ENCODE measurements around the gene SETD7. TPM values are rescaled to one million over a fixed set of nuclear protein-coding genes. Genes with fewer than 3 reads are reported as not detected.

SETD7 gene
- total and polyA plus RNA-seq, 4 donors = 30.3 to 82.4 (median 58.8) TPM

GRCh38 chr4:139547979-139548378, 8.0 kb downstream of the SETD7 start:
- DNase-seq (no peak), ATAC-seq (ENCODE audit: low FRiP score) (no peak)
- Histone ChIP-seq H3K4me3 (ENCODE audit: low read length in 2 of 2) (no peak overlapping the region), H3K27ac (ENCODE audit: low read depth in 1 of 2, low read length in 2 of 2) (no peak overlapping the region), H3K4me1 (ENCODE audit: control insufficient read depth in 1 of 2, insufficient read depth in 2 of 2, low read length in 2 of 2) (peaks cover 0 to 9% of the 10 kb centered on the region in 2 donors), H3K27me3 (ENCODE audit: control insufficient read depth in 1 of 2, insufficient read depth in 2 of 2, low read length in 1 of 2) (no peaks in the 10 kb centered on the region), H3K36me3 (ENCODE audit: control insufficient read depth in 1 of 2, insufficient read depth in 2 of 2, low read length in 1 of 2) (peaks cover 2 to 4% of the 10 kb centered on the region in 2 donors), H3K9me3 (ENCODE audit: control insufficient read depth, low read length) (no peaks in the 10 kb centered on the region)
- WGBS, 2 donors = 97 to 98% methylated on average over 3 of the region's 3 CpGs
- intact Hi-C loops (cut with DNase I) = no loop called here

DNA sequence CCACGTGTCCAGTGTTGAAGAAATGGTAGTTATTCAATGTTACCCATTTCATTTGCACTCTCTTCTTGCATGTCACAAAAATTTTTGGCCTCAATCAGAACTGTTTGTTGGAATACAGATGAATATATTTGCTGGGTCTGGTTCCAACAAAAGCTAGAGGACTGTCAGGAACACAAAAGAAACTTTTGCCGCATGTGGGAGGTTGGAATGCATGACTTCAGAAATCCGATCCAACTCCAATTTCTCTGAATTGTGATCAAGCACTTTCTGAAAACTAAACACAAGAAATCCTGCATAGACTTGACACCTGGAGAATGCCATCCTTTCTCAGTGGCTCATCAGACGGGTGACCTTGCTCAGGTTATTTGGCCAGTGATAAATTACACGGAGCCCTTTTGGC, 15.4 kb downstream of the SETD7 start:
- no peak overlapping the region for H3K4me3 ChIP-seq (ENCODE audit: low read length in 2 of 2)
- peaks cover under 1 to 2% of the 10 kb centered on the region in 2 donors for H3K36me3 ChIP-seq (ENCODE audit: control insufficient read depth in 1 of 2, insufficient read depth in 2 of 2, low read length in 1 of 2)
- WGBS, 2 donors = 36 to 41% methylated on average over 5 of the region's 5 CpGs
- H3K4me1 ChIP-seq (ENCODE audit: control insufficient read depth in 1 of 2, insufficient read depth in 2 of 2, low read length in 2 of 2) = peaks cover 2 to 5% of the 10 kb centered on the region in 2 donors
- DNase-seq (no peak), ATAC-seq (ENCODE audit: low FRiP score) (no peak)
- no peaks in the 10 kb centered on the region for H3K27me3 ChIP-seq (ENCODE audit: control insufficient read depth in 1 of 2, insufficient read depth in 2 of 2, low read length in 1 of 2)
- H3K27ac ChIP-seq (ENCODE audit: low read depth in 1 of 2, low read length in 2 of 2) = no peak overlapping the region
- intact Hi-C loops (cut with DNase I) = no loop called here
- no peaks in the 10 kb centered on the region for H3K9me3 ChIP-seq (ENCODE audit: control insufficient read depth, low read length)

- intact Hi-C loops (cut with DNase I) = no loop called here
- Histone ChIP-seq H3K27ac (ENCODE audit: low read depth in 1 of 2, low read length in 2 of 2) (no peak overlapping the region), H3K36me3 (ENCODE audit: control insufficient read depth in 1 of 2, insufficient read depth in 2 of 2, low read length in 1 of 2) (peaks cover 0 to 2% of the 10 kb centered on the region in 2 donors), H3K9me3 (ENCODE audit: control insufficient read depth, low read length) (no peaks in the 10 kb centered on the region), H3K4me1 (ENCODE audit: control insufficient read depth in 1 of 2, insufficient read depth in 2 of 2, low read length in 2 of 2) (peaks cover 2 to 5% of the 10 kb centered on the region in 2 donors), H3K4me3 (ENCODE audit: low read length in 2 of 2) (no peak overlapping the region), H3K27me3 (ENCODE audit: control insufficient read depth in 1 of 2, insufficient read depth in 2 of 2, low read length in 1 of 2) (no peaks in the 10 kb centered on the region)
- ATAC-seq (ENCODE audit: low FRiP score) (no peak), DNase-seq (no peak)
- 97 to 98% methylated on average over 2 of the region's 2 CpGs for WGBS, 2 donors
These were observed 15.9 kb downstream of the SETD7 start for GRCh38 chr4:139540161-139540560.

DNA sequence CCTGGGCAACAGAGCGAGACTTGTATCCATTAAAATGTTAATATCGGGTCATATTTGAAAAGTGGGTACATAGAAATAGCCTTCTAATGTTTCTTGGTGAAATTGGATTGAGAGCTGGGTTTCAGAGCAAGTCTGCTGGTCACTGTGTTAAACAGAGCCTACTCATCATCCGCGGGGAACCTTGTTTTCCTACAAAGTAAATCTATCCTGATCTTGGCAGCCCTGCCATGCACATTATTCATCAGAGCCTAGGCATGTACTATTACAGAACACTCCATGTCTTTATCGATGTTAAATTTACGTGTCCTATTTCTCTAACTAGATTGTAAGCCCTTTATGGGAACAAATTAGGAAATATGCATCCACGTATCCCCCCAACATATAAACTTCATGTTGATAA, 18.7 kb downstream of the SETD7 start:
- ATAC-seq (ENCODE audit: low FRiP score) (no peak), DNase-seq (no peak)
- H3K9me3 ChIP-seq (ENCODE audit: control insufficient read depth, low read length) = no peaks in the 10 kb centered on the region
- WGBS, 2 donors = 60 to 62% methylated on average over 7 of the region's 7 CpGs
- peaks cover 2 to 5% of the 10 kb centered on the region in 2 donors for H3K4me1 ChIP-seq (ENCODE audit: control insufficient read depth in 1 of 2, insufficient read depth in 2 of 2, low read length in 2 of 2)
- H3K36me3 ChIP-seq (ENCODE audit: control insufficient read depth in 1 of 2, insufficient read depth in 2 of 2, low read length in 1 of 2) = no peaks in the 10 kb centered on the region
- intact Hi-C loops (cut with DNase I) = no loop called here
- no peaks in the 10 kb centered on the region for H3K27me3 ChIP-seq (ENCODE audit: control insufficient read depth in 1 of 2, insufficient read depth in 2 of 2, low read length in 1 of 2)
- H3K27ac ChIP-seq (ENCODE audit: low read depth in 1 of 2, low read length in 2 of 2) = no peak overlapping the region
- no peak overlapping the region for H3K4me3 ChIP-seq (ENCODE audit: low read length in 2 of 2)

DNA sequence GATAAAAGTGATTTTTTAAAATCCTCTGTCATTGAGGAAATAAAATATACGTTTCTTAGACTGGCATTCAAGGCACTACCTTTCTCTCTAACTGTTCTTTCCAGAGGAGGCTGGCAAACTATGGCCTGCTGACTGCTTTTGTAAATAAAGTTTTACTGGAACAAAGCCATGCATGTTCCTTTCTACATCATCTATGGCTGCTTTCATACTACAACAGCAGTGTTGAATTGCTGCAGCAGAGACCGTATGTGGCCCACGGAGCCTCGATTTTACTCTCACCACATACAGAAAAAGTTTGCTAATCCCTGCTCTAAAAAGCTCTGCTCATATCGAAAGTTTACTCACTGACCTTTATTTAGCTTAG, 20.2 kb downstream of the SETD7 start:
- DNase-seq (no peak), ATAC-seq (ENCODE audit: low FRiP score) (peak; percentile 22)
- peak overlapping the region in 1 of 2 donors; percentile 14 for H3K4me3 ChIP-seq (ENCODE audit: low read length in 2 of 2)
- 6 to 7% methylated on average over 5 of the region's 5 CpGs for WGBS, 2 donors
- H3K27ac ChIP-seq (ENCODE audit: low read depth in 1 of 2, low read length in 2 of 2) = peak overlapping the region; percentile 14 to 52
- no peaks in the 10 kb centered on the region for H3K36me3 ChIP-seq (ENCODE audit: control insufficient read depth in 1 of 2, insufficient read depth in 2 of 2, low read length in 1 of 2)
- intact Hi-C loops (cut with DNase I) = no loop called here
- peaks cover 2 to 4% of the 10 kb centered on the region in 2 donors for H3K4me1 ChIP-seq (ENCODE audit: control insufficient read depth in 1 of 2, insufficient read depth in 2 of 2, low read length in 2 of 2)
- H3K9me3 ChIP-seq (ENCODE audit: control insufficient read depth, low read length) = no peaks in the 10 kb centered on the region
- H3K27me3 ChIP-seq (ENCODE audit: control insufficient read depth in 1 of 2, insufficient read depth in 2 of 2, low read length in 1 of 2) = no peaks in the 10 kb centered on the region

DNA sequence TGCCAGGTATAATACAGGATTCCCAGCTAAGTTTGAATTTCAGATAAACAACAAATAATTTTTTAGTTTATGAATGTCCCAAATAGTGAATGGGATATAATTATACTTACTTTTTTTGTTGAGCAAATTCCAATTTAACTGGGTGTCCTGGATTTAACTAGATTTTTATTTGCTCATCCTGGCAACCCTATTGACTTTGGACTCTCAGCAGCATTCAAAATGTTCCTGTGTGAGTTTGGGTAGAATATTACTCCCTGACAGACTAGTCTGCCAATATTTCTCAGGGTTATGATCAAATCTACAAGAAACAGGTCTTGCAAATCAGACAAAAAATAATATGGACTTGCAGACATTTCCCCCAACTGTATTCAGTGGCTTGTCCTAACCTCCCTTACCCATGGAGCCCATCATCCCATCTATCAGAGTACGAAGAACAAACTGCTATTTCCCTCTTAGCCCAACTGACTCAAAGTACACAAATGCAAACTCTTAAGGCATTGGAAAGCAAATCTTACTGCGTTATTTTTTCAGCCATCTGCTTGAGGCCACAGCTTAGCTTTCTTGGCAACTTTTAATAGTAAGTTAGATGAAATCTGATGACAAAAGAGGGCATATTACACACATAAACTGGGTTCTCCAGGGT, 20.7 kb downstream of the SETD7 start:
- ATAC-seq (ENCODE audit: low FRiP score) = no peak
- Histone ChIP-seq H3K4me3 (ENCODE audit: low read length in 2 of 2) (peak overlapping the region in 1 of 2 donors; percentile 14), H3K9me3 (ENCODE audit: control insufficient read depth, low read length) (no peaks in the 10 kb centered on the region), H3K27ac (ENCODE audit: low read depth in 1 of 2, low read length in 2 of 2) (peak overlapping the region in 1 of 2 donors; percentile 14), H3K27me3 (ENCODE audit: control insufficient read depth in 1 of 2, insufficient read depth in 2 of 2, low read length in 1 of 2) (no peaks in the 10 kb centered on the region), H3K36me3 (ENCODE audit: control insufficient read depth in 1 of 2, insufficient read depth in 2 of 2, low read length in 1 of 2) (no peaks in the 10 kb centered on the region), H3K4me1 (ENCODE audit: control insufficient read depth in 1 of 2, insufficient read depth in 2 of 2, low read length in 2 of 2) (no peaks in the 10 kb centered on the region)
- no peak for DNase-seq
- 4 to 11% methylated on average over 2 of the region's 2 CpGs for WGBS, 2 donors
- intact Hi-C loops (cut with DNase I) = no loop called here

DNA sequence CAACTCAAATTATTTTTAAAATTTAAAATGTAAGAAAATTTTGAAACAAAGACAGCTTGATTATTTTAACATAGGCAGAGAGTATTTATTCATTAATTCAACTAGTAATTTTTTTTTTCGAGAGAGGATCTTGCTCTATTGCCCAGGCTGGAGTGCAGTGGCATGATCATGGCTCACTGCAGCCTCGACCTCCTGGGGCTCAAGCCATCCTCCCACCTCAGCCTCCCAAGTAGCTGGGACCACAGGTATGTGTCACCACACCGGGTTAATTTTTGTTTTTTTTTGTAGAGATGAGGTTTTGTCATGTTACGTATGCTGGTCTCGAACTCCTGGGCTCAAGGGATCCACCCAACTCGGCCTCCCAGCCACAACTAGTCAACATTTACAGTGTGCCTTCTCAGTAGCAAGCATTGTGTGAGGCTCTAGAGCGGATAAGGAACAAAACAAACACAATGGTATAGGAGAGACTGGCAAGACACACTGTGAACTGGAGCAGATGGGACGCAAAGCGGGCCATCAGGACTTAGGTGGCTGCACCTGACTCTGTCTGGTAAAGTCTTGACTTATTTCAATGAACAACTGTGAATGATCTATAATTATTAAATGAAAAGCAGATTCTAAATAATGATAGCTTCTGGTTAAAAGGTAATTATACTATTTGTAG, 21.6 kb downstream of the SETD7 start:
- no peak for ATAC-seq (ENCODE audit: low FRiP score)
- WGBS, 2 donors = 96 to 97% methylated on average over 9 of the region's 9 CpGs
- intact Hi-C loops (cut with DNase I) = loop anchor here in 1 of 2 donors (5.0 kb wide), 1 partner anchor 77 kb away; no protein-coding TSS in a partner anchor

GRCh38 chr4:139533511-139533910, 22.5 kb downstream of the SETD7 start:
- intact Hi-C loops (cut with DNase I) = loop anchor here in 1 of 2 donors (5.0 kb wide), 1 partner anchor 76 kb away; no protein-coding TSS in a partner anchor
- DNase-seq (no peak), ATAC-seq (ENCODE audit: low FRiP score) (no peak)
- Histone ChIP-seq H3K36me3 (ENCODE audit: control insufficient read depth in 1 of 2, insufficient read depth in 2 of 2, low read length in 1 of 2) (peaks cover 0 to 1% of the 10 kb centered on the region in 2 donors), H3K4me3 (ENCODE audit: low read length in 2 of 2) (no peak overlapping the region), H3K4me1 (ENCODE audit: control insufficient read depth in 1 of 2, insufficient read depth in 2 of 2, low read length in 2 of 2) (no peaks in the 10 kb centered on the region), H3K9me3 (ENCODE audit: control insufficient read depth, low read length) (no peaks in the 10 kb centered on the region), H3K27me3 (ENCODE audit: control insufficient read depth in 1 of 2, insufficient read depth in 2 of 2, low read length in 1 of 2) (no peaks in the 10 kb centered on the region), H3K27ac (ENCODE audit: low read depth in 1 of 2, low read length in 2 of 2) (no peak overlapping the region)
- WGBS, 2 donors = 61 to 83% methylated on average over 3 of the region's 3 CpGs

More for the DNA sequence above, 21.6 kb downstream of the SETD7 start:
- no peak for DNase-seq
- H3K4me3 ChIP-seq (ENCODE audit: low read length in 2 of 2) = no peak overlapping the region
- H3K27ac ChIP-seq (ENCODE audit: low read depth in 1 of 2, low read length in 2 of 2) = peak overlapping the region in 1 of 2 donors; percentile 6
- no peaks in the 10 kb centered on the region for H3K27me3 ChIP-seq (ENCODE audit: control insufficient read depth in 1 of 2, insufficient read depth in 2 of 2, low read length in 1 of 2)
- H3K36me3 ChIP-seq (ENCODE audit: control insufficient read depth in 1 of 2, insufficient read depth in 2 of 2, low read length in 1 of 2) = no peaks in the 10 kb centered on the region
- no peaks in the 10 kb centered on the region for H3K4me1 ChIP-seq (ENCODE audit: control insufficient read depth in 1 of 2, insufficient read depth in 2 of 2, low read length in 2 of 2)
- no peaks in the 10 kb centered on the region for H3K9me3 ChIP-seq (ENCODE audit: control insufficient read depth, low read length)

GRCh38 chr4:139532947-139533346, 23.1 kb downstream of the SETD7 start:
- 69 to 75% methylated on average over 8 of the region's 8 CpGs for WGBS, 2 donors
- H3K9me3 ChIP-seq (ENCODE audit: control insufficient read depth, low read length) = no peaks in the 10 kb centered on the region
- ATAC-seq (ENCODE audit: low FRiP score) (no peak), DNase-seq (no peak)
- H3K4me1 ChIP-seq (ENCODE audit: control insufficient read depth in 1 of 2, insufficient read depth in 2 of 2, low read length in 2 of 2) = no peaks in the 10 kb centered on the region
- no peak overlapping the region for H3K4me3 ChIP-seq (ENCODE audit: low read length in 2 of 2)
- no peaks in the 10 kb centered on the region for H3K27me3 ChIP-seq (ENCODE audit: control insufficient read depth in 1 of 2, insufficient read depth in 2 of 2, low read length in 1 of 2)
- H3K36me3 ChIP-seq (ENCODE audit: control insufficient read depth in 1 of 2, insufficient read depth in 2 of 2, low read length in 1 of 2) = peaks cover 0 to 1% of the 10 kb centered on the region in 2 donors
- no peak overlapping the region for H3K27ac ChIP-seq (ENCODE audit: low read depth in 1 of 2, low read length in 2 of 2)
- intact Hi-C loops (cut with DNase I) = loop anchor here in 1 of 2 donors (5.0 kb wide), 1 partner anchor 76 kb away; no protein-coding TSS in a partner anchor

Measured in aorta (tissue), 5 donors.